Stimulated activated naive CD8-positive, alpha-beta T cell treated with anti-CD3 and anti-CD28 coated beads, Interleukin-15, amount 100 ng/mL, for 72 hours (primary cell): ENCODE results near the gene FAR2.
"Not testable (repeated sequence)": the region's sequence is repeated elsewhere in the genome, so short reads cannot be mapped to it uniquely, and the experiment has no call there.

ENCODE experiments used
- ATAC-seq: fragments of 150-1000 bp; cut with Tn5 transposase; 2 replicates; pipeline ENCODE4 v1.10.0; 2021; ENCODE audit warnings: mild to moderate bottlenecking, moderate library complexity
- DNase-seq, 2 donors: peaks; one replicate each; pipeline ENCODE4 v3.0.0; 2021 to 2022
- H3K27ac Mint-ChIP-seq, 2 donors: one replicate each; pipeline ENCODE4 v1.8.0; 2022; ENCODE audit warnings: mild to moderate bottlenecking in 2 of 2, mixed read lengths in 2 of 2, moderate library complexity in 2 of 2
- H3K27me3 Mint-ChIP-seq: one replicate; pipeline ENCODE4 v1.8.0; 2022; ENCODE audit warnings: mixed read lengths
- H3K4me1 Mint-ChIP-seq: one replicate; pipeline ENCODE4 v1.8.0; 2022; ENCODE audit warnings: mild to moderate bottlenecking, mixed read lengths
- H3K4me3 Mint-ChIP-seq, 2 donors: one replicate each; pipeline ENCODE4 v1.8.0; 2022; ENCODE audit warnings: mild to moderate bottlenecking in 2 of 2, mixed read lengths in 2 of 2, moderate library complexity in 1 of 2
- H3K9me3 Mint-ChIP-seq, 2 donors: one replicate each; pipeline ENCODE4 v1.8.0; 2022; ENCODE audit warnings: mixed read lengths in 2 of 2

Gene FAR2

GRCh38 chr12:29148911-29149690 is at the start of gene FAR2:
TSS of gene FAR2 (plus strand) at chr12:29149278. CDS start at chr12:29270450, 121,172 bp downstream.
- no peaks in the 10 kb centered on the region for H3K9me3 Mint-ChIP-seq
- H3K27ac Mint-ChIP-seq, result peak within 1 kb of the TSS; percentile 91 to 94
- H3K4me3 Mint-ChIP-seq, result peak within 1 kb of the TSS; percentile 93 to 94
- ATAC-seq (peak; percentile 84), DNase-seq (peak; percentile 32 to 42)
- peaks cover 35% of the 10 kb centered on the region for H3K27me3 Mint-ChIP-seq
- peaks cover 20% of the 10 kb centered on the region for H3K4me1 Mint-ChIP-seq

- DNase-seq, result no peak
- no peak for ATAC-seq
Measured at GRCh38 chr12:29102741-29103140, 46.3 kb upstream of the FAR2 start.

DNA sequence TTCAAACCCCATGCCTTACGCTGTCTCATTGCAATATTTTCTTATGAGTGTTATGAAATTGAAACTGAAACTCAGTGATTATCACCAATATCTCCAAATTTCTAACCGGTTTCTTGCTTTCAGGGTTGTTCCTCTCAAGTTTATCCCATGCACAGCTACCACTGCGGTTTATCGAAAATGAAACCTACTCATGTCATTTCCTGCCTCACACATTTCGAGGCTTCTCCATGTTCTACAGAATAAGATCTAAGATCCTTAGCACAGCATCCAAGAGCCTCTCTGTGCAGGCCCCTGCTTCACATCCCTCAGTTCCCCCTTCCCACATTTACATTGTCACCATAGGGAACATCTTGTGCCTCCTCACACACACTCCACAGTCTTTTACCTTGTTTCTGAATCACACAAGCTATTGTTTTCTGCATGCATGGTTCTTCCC is 45.5 kb upstream of the FAR2 start:
- ATAC-seq, result peak; percentile 95
- H3K27me3 Mint-ChIP-seq, result no peaks in the 10 kb centered on the region
- peak overlapping the region in 1 of 2 donors; percentile 42 for H3K27ac Mint-ChIP-seq
- H3K4me3 Mint-ChIP-seq, result peak overlapping the region; percentile 20 to 38
- peaks cover 8 to 10% of the 10 kb centered on the region in 2 donors for H3K9me3 Mint-ChIP-seq
- peak; percentile 46 to 67 for DNase-seq
- H3K4me1 Mint-ChIP-seq, result peaks cover 35% of the 10 kb centered on the region

More at GRCh38 chr12:29102741-29103140, 46.3 kb upstream of the FAR2 start:
- H3K4me3 Mint-ChIP-seq, result peak overlapping the region in 1 of 2 donors; percentile 13
- H3K9me3 Mint-ChIP-seq, result peaks cover 8 to 10% of the 10 kb centered on the region in 2 donors
- H3K27me3 Mint-ChIP-seq, result no peaks in the 10 kb centered on the region
- no peak overlapping the region for H3K27ac Mint-ChIP-seq
- peaks cover 35% of the 10 kb centered on the region for H3K4me1 Mint-ChIP-seq

GRCh38 chr12:29104516-29104915 is 44.6 kb upstream of the FAR2 start:
- Mint-ChIP-seq H3K9me3 (peaks cover 11 to 13% of the 10 kb centered on the region in 2 donors), H3K27me3 (no peaks in the 10 kb centered on the region), H3K4me3 (peak overlapping the region in 1 of 2 donors; percentile 38), H3K4me1 (peaks cover 35% of the 10 kb centered on the region), H3K27ac (peak overlapping the region in 1 of 2 donors; percentile 42)
- peak; percentile 53 for ATAC-seq
- no peak for DNase-seq

- peaks cover 27 to 42% of the 10 kb centered on the region in 2 donors for H3K9me3 Mint-ChIP-seq
- H3K4me3 Mint-ChIP-seq, result no peak overlapping the region
- H3K4me1 Mint-ChIP-seq, result no peaks in the 10 kb centered on the region
Measured at GRCh38 chr12:29110506-29111442, 38.3 kb upstream of the FAR2 start.

DNA sequence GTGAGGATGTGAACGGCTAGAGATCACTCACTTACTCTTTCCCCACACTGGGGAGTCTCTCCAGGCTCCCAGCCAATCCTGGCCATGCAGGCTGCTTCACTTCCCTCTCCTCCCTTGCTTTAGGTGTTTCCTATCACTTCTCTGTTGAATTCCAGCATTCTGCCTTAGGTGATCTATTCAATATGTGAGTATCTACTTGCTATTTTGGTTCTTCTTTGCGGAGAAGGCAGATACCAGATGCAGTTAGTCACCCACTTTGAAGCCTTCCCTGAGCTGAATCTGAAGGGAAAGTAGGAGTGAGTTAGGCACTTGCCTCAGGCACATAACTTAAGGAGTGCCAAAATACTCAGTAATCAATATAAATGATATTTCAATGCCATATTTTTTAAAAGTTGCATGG is 36.0 kb upstream of the FAR2 start:
- no peaks in the 10 kb centered on the region for H3K4me1 Mint-ChIP-seq
- no peak for DNase-seq
- peak overlapping the region in 1 of 2 donors; percentile 76 for H3K27ac Mint-ChIP-seq
- H3K9me3 Mint-ChIP-seq, result peaks cover 27 to 42% of the 10 kb centered on the region in 2 donors
- H3K27me3 Mint-ChIP-seq, result no peaks in the 10 kb centered on the region
- no peak overlapping the region for H3K4me3 Mint-ChIP-seq
- ATAC-seq, result no peak

More at GRCh38 chr12:29110506-29111442, 38.3 kb upstream of the FAR2 start:
- ATAC-seq, result no peak
- Mint-ChIP-seq H3K27ac (no peak overlapping the region), H3K27me3 (no peaks in the 10 kb centered on the region)
- no peak for DNase-seq

DNA sequence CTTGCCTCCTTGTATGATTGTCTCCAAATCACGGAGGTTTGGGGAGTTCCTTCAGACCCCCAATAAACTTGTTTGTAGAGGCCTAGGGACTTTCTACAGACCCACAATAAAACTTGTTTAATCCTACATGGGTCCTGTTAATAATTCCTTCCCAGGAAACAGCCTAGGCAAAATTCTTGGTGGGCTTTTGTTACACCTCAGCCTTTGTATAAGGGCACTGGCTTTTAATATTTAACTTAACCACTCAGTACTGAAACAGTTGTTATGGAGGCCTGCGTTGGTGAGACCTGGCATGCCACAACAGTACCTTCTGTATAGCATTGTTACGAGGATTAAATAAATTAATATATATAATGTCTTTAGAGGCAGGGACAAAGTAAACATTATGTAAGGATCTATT is 32.7 kb upstream of the FAR2 start:
- H3K27ac Mint-ChIP-seq, result no peak overlapping the region
- DNase-seq (no peak), ATAC-seq (no peak)
- H3K9me3 Mint-ChIP-seq, result peaks cover 12 to 25% of the 10 kb centered on the region in 2 donors
- H3K4me3 Mint-ChIP-seq, result no peak overlapping the region
- H3K27me3 Mint-ChIP-seq, result no peaks in the 10 kb centered on the region
- no peaks in the 10 kb centered on the region for H3K4me1 Mint-ChIP-seq

DNA sequence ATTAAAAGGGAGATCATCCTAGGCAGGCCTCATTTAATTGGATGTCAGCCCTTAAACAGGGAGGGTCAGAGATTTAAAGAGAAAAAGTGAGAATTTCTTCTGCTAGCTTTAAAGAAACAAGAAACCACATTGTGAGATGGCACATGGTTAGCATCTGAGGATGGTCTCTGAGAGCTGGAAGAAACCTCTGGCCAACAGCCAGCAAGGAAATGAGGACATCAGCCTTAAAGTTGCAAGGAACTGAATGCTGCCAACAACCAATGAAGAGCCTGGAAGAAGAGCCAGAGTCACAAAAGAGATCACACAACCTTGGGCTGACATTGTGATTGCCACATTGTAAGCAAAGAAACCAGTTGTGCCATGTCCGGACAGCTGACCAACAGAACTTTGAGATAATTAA is 17.5 kb upstream of the FAR2 start:
- no peak for DNase-seq
- no peaks in the 10 kb centered on the region for H3K27me3 Mint-ChIP-seq
- ATAC-seq, result no peak
- no peaks in the 10 kb centered on the region for H3K9me3 Mint-ChIP-seq
- H3K27ac Mint-ChIP-seq, result no peak overlapping the region
- no peaks in the 10 kb centered on the region for H3K4me1 Mint-ChIP-seq
- no peak overlapping the region for H3K4me3 Mint-ChIP-seq

- H3K9me3 Mint-ChIP-seq, result no peaks in the 10 kb centered on the region
- ATAC-seq (no peak), DNase-seq (no peak)
- H3K27me3 Mint-ChIP-seq, result peaks cover 5% of the 10 kb centered on the region
- H3K4me3 Mint-ChIP-seq, result no peak overlapping the region
- no peak overlapping the region for H3K27ac Mint-ChIP-seq
- no peaks in the 10 kb centered on the region for H3K4me1 Mint-ChIP-seq
Measured at GRCh38 chr12:29132316-29132715, 16.8 kb upstream of the FAR2 start.

DNA sequence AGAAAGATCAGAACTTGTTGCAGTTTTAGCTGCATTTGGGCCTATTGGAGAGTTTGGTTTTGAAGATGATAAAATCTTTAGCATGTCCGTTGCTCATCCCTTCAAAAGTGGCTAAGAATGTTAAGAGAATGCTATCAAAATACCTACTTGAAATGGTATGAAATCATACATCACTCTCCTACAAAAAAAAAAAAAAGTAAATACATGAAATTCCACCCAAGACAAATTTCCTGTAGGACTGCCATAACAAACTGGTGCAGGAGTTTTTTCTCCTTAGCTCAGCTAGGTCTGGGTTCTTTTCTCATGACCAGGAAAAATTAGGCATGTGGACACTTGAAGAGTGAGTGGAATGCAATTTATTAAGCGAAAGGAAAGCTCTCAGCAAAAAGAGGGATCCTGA is 15.9 kb upstream of the FAR2 start:
- no peak for ATAC-seq
- no peaks in the 10 kb centered on the region for H3K4me1 Mint-ChIP-seq
- H3K4me3 Mint-ChIP-seq, result no peak overlapping the region
- H3K27me3 Mint-ChIP-seq, result peaks cover 14% of the 10 kb centered on the region
- H3K27ac Mint-ChIP-seq, result no peak overlapping the region
- DNase-seq, result no peak
- H3K9me3 Mint-ChIP-seq, result no peaks in the 10 kb centered on the region

GRCh38 chr12:29133680-29134079 is 15.4 kb upstream of the FAR2 start:
- Mint-ChIP-seq H3K4me3 (no peak overlapping the region), H3K27ac (peak overlapping the region in 1 of 2 donors; percentile 69), H3K4me1 (no peaks in the 10 kb centered on the region), H3K9me3 (peaks cover 0 to 2% of the 10 kb centered on the region in 2 donors), H3K27me3 (peaks cover 19% of the 10 kb centered on the region)
- no peak for DNase-seq
- ATAC-seq, result no peak

GRCh38 chr12:29138256-29138655 is 10.8 kb upstream of the FAR2 start:
- H3K4me3 Mint-ChIP-seq, DNase-seq, H3K4me1 Mint-ChIP-seq, ATAC-seq, H3K27ac Mint-ChIP-seq: not testable (repeated sequence)
- Mint-ChIP-seq H3K9me3 (peaks cover 0 to 21% of the 10 kb centered on the region in 2 donors), H3K27me3 (peaks cover 21% of the 10 kb centered on the region)

- H3K27me3 Mint-ChIP-seq, result peaks cover 21% of the 10 kb centered on the region
- not testable (repeated sequence) for H3K4me1 Mint-ChIP-seq, DNase-seq, H3K27ac Mint-ChIP-seq, H3K4me3 Mint-ChIP-seq, ATAC-seq
- H3K9me3 Mint-ChIP-seq, result peaks cover 0 to 21% of the 10 kb centered on the region in 2 donors
Measured at GRCh38 chr12:29138855-29139254, 10.2 kb upstream of the FAR2 start.

DNA sequence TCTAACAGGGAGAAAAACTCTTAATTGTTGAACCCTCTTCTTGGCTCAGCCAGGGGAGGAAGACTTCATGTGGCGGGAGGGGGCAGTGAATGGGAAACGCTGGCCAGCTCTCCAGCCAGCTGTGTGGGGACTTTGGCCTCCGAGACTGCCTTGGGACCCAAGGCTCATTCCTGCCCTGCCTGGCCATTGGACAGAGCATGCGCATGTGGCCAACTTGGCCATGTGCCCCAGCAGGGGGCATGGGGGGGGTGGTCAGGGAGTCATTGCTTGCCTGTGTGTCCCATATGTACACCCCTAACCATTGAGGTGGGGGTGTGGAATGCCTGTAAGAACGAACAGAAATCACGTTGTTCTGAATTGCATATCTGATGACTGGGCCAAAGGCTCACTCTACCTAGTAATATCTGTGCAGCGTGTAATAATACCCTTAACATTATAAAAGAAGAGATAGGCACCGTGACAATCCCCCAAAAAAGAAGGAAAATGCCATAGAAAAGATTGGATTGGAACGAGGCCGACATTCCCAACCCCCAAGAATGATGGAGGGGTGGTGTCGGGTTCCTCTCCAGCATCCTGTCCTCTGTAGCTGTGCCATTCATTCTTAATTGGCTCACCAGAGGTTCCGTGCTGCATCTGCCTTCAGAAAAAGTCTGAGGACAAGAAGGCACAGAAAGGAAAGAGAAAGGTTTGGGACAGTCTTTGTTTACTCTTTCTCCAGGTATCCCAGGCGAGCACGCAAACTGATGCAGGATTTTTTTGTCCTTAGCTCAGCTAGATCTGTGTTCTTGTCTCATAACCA is 3.5 kb upstream of the FAR2 start:
- Mint-ChIP-seq H3K4me3 (no peak overlapping the region), H3K27me3 (peaks cover 29% of the 10 kb centered on the region), H3K4me1 (peaks cover 20% of the 10 kb centered on the region), H3K27ac (no peak overlapping the region), H3K9me3 (peaks cover 0 to under 1% of the 10 kb centered on the region in 2 donors)
- ATAC-seq (no peak), DNase-seq (no peak)

DNA sequence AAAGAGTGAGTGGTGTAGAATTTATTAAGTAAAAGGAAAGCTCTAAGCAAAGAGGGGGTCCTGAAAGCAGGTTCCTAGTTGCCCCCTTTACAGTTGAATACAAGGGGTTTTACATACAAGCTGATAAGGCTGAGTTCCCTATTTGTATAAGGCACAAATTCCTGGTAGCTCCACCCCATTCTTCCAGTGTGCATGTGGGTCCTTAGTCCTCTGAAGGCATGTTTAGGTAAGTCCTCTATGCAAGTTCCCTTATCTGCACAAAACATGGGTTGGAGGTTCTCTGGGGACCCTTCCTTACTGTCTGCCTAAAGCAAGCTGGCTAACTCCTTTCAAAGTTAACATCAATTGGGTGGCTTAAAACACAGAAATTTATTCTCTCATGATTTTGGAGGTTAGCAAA is 2.9 kb upstream of the FAR2 start:
- ATAC-seq (no peak), DNase-seq (no peak)
- Mint-ChIP-seq H3K9me3 (no peaks in the 10 kb centered on the region), H3K27me3 (peaks cover 35% of the 10 kb centered on the region), H3K4me1 (peaks cover 20% of the 10 kb centered on the region), H3K4me3 (no peak overlapping the region), H3K27ac (no peak overlapping the region)
